Nephron progenitor cell (in vitro differentiated cells): ENCODE results near the gene TPM3.
A peak's percentile ranks its signal among the peaks of the same experiment; 100 is the strongest.

ENCODE experiments used
- DNase-seq: peaks from one replicate; pipeline ENCODE4 v3.0.0; 2021
- H3K27ac Mint-ChIP-seq: 2 replicates; pipeline ENCODE4 v1.8.0; 2021; ENCODE audit warnings: mild to moderate bottlenecking, moderate library complexity, mixed read lengths
- H3K27me3 Mint-ChIP-seq: 2 replicates; pipeline ENCODE4 v1.8.0; 2021; ENCODE audit warnings: mild to moderate bottlenecking, low read depth, mixed read lengths; ENCODE audit not compliant: poor library complexity
- H3K36me3 Mint-ChIP-seq: 2 replicates; pipeline ENCODE4 v1.8.0; 2021; ENCODE audit warnings: low read depth, mixed read lengths
- H3K4me1 Mint-ChIP-seq: 2 replicates; pipeline ENCODE4 v1.8.0; 2021; ENCODE audit warnings: mixed read lengths
- H3K4me3 Mint-ChIP-seq: 2 replicates; pipeline ENCODE4 v1.8.0; 2021; ENCODE audit warnings: mild to moderate bottlenecking, moderate library complexity, mixed read lengths
- H3K9me3 Mint-ChIP-seq: 2 replicates; pipeline ENCODE4 v1.8.0; 2021; ENCODE audit warnings: mild to moderate bottlenecking, moderate library complexity, mixed read lengths
- CTCF ChIP-seq: fragments of 200-600 bp; sonication (generic); IDR thresholded peaks from 2 replicates; pipeline ENCODE4 v1.5.0; 2021; ENCODE audit warnings: antibody characterized with exemption

Gene TPM3

GRCh38 chr1:154225370-154225769 is 33.5 kb upstream of the TPM3 start:
- peaks cover 32% of the 10 kb centered on the region for H3K4me1 Mint-ChIP-seq
- DNase-seq, result no peak
- H3K9me3 Mint-ChIP-seq, result no peaks in the 10 kb centered on the region
- H3K27ac Mint-ChIP-seq, result no peak overlapping the region
- peaks cover 69% of the 10 kb centered on the region for H3K36me3 Mint-ChIP-seq
- no peaks in the 10 kb centered on the region for H3K27me3 Mint-ChIP-seq
- no peak for TF ChIP-seq CTCF
- H3K4me3 Mint-ChIP-seq, result no peak overlapping the region

GRCh38 chr1:154223621-154224020 is 31.7 kb upstream of the TPM3 start:
- H3K36me3 Mint-ChIP-seq, result peaks cover 59% of the 10 kb centered on the region
- H3K4me3 Mint-ChIP-seq, result peak overlapping the region; percentile 99
- no peak for TF ChIP-seq CTCF
- DNase-seq, result no peak
- H3K27me3 Mint-ChIP-seq, result no peaks in the 10 kb centered on the region
- peaks cover 42% of the 10 kb centered on the region for H3K4me1 Mint-ChIP-seq
- no peaks in the 10 kb centered on the region for H3K9me3 Mint-ChIP-seq
- no peak overlapping the region for H3K27ac Mint-ChIP-seq

GRCh38 chr1:154222918-154223317 is 31.0 kb upstream of the TPM3 start:
- Mint-ChIP-seq H3K4me3 (peak overlapping the region; percentile 99), H3K27ac (no peak overlapping the region), H3K9me3 (no peaks in the 10 kb centered on the region), H3K36me3 (peaks cover 59% of the 10 kb centered on the region), H3K27me3 (no peaks in the 10 kb centered on the region), H3K4me1 (peaks cover 49% of the 10 kb centered on the region)
- no peak for DNase-seq
- no peak for TF ChIP-seq CTCF

GRCh38 chr1:154222518-154222917 is 30.6 kb upstream of the TPM3 start:
- H3K9me3 Mint-ChIP-seq, result no peaks in the 10 kb centered on the region
- no peak for TF ChIP-seq CTCF
- peak overlapping the region; percentile 62 for H3K27ac Mint-ChIP-seq
- H3K4me3 Mint-ChIP-seq, result peak overlapping the region; percentile 99
- peaks cover 59% of the 10 kb centered on the region for H3K36me3 Mint-ChIP-seq
- no peaks in the 10 kb centered on the region for H3K27me3 Mint-ChIP-seq
- H3K4me1 Mint-ChIP-seq, result peaks cover 53% of the 10 kb centered on the region
- no peak for DNase-seq

- DNase-seq, result peak; percentile 74
- Mint-ChIP-seq H3K27me3 (no peaks in the 10 kb centered on the region), H3K9me3 (peaks cover 5% of the 10 kb centered on the region), H3K36me3 (peaks cover 59% of the 10 kb centered on the region), H3K4me3 (peak overlapping the region; percentile 99), H3K27ac (peak overlapping the region; percentile 99), H3K4me1 (peaks cover 57% of the 10 kb centered on the region)
- TF ChIP-seq CTCF, result no peak
Observed at GRCh38 chr1:154221278-154222001, 29.5 kb upstream of the TPM3 start.

GRCh38 chr1:154220970-154221277 is 29.0 kb upstream of the TPM3 start:
- H3K4me1 Mint-ChIP-seq, result peaks cover 57% of the 10 kb centered on the region
- H3K27ac Mint-ChIP-seq, result peak overlapping the region; percentile 99
- DNase-seq, result no peak
- peaks cover 2% of the 10 kb centered on the region for H3K27me3 Mint-ChIP-seq
- H3K4me3 Mint-ChIP-seq, result peak overlapping the region; percentile 99
- TF ChIP-seq CTCF, result no peak
- H3K36me3 Mint-ChIP-seq, result peaks cover 59% of the 10 kb centered on the region
- H3K9me3 Mint-ChIP-seq, result peaks cover 5% of the 10 kb centered on the region
